Stomach (tissue), 9 donors: ENCODE data around the gene RPL28. TPM values are rescaled to one million over a fixed set of nuclear protein-coding genes. Genes with fewer than 3 reads are reported as not detected.
A peak's percentile ranks its signal among the peaks of the same experiment; 100 is the strongest.

Source experiments
- DNase-seq, 2 donors: peaks; one replicate each; pipeline versions ENCODE4 v3.0.0 to v3.0.0-alpha.2; 2013 to 2019
- H3K27ac ChIP-seq, 5 donors: fragments of 200-600 bp in 4 of 5; sonication (generic) in 4 of 5; one replicate each; pipeline ENCODE4 v1.5.1; 2013 to 2019; ENCODE audit warnings: mild to moderate bottlenecking in 1 of 5, moderate library complexity in 1 of 5
- H3K27me3 ChIP-seq, 3 donors: fragments of 200-600 bp; sonication (generic); one replicate each; pipeline ENCODE4 v1.5.1; 2017 to 2019; ENCODE audit warnings: mixed run types in 1 of 3
- H3K36me3 ChIP-seq, 4 donors: fragments of 200-600 bp; sonication (generic); 1 replicate in 3 of 4; 2 replicates in 1 of 4; pipeline ENCODE4 v1.5.1; 2016 to 2019
- H3K4me1 ChIP-seq, 4 donors: fragments of 200-600 bp; sonication (generic); one replicate each; pipeline ENCODE4 v1.5.1; 2016 to 2019
- H3K4me3 ChIP-seq, 4 donors: fragments of 200-600 bp; sonication (generic) in 3 of 4; one replicate each; pipeline ENCODE4 v1.5.1; 2016 to 2019; ENCODE audit warnings: mild to moderate bottlenecking in 1 of 4
- H3K9me3 ChIP-seq, 4 donors: fragments of 200-600 bp; sonication (generic); one replicate each; pipeline ENCODE4 v1.5.1; 2016 to 2019
- EP300 ChIP-seq: sonication (generic); formaldehyde crosslinking; IDR thresholded peaks from one replicate; pipeline ENCODE4 v1.6.1; 2017; ENCODE audit warnings: antibody characterized with exemption
- POLR2A ChIP-seq, 4 donors: fragments of 450-650 bp; IDR thresholded peaks; one replicate each; pipeline ENCODE4 v1.6.1; 2016; ENCODE audit warnings: antibody characterized with exemption in 4 of 4, control low read depth in 2 of 4, mild to moderate bottlenecking in 1 of 4, moderate library complexity in 1 of 4
- POLR2AphosphoS5 ChIP-seq, 3 donors: sonication (generic); formaldehyde crosslinking; IDR thresholded peaks; one replicate each; pipeline ENCODE4 v1.6.1; 2016; ENCODE audit warnings: antibody characterized with exemption in 3 of 3
- WGBS, 5 donors: extraction: QIAGEN DNeasy Blood & Tissue Kit in 3 of 5; methylation state at CpG; one replicate each; pipeline versions ENCODE4 v1.1.5 to v1.1.7; 2013 to 2018; 5-methylcytosine and 5-hydroxymethylcytosine counted together
- intact Hi-C: fragments of 100-400 bp; cut with DNase I; formaldehyde crosslinking; loops from one replicate; pipeline ENCODE4 v1.15.1; 2023; ENCODE audit warnings: low total_unique reads
- polyA plus RNA-seq, 3 donors: library from polyadenylated mRNA; stranded (reverse); fragments of 200-250 nt; gene quantifications; one replicate each; pipeline ENCODE4 v1.2.3, GENCODE V29; 2013
- total RNA-seq, 5 donors: library from RNA; depleted of rRNA; stranded (reverse); fragments of >200 nt; gene quantifications; one replicate each; pipeline versions ENCODE4 v1.1.0 to v1.2.3, GENCODE V29; 2014 to 2016
- TF ChIP-seq, protein P1 (sequence below), 7 experiments: fragments of 450-650 bp in 4 of 7; fragments of 200-600 bp in 3 of 7; sonication (generic) in 3 of 7; IDR thresholded peaks; one replicate each; pipeline ENCODE4 v1.5.1; 2016 to 2019; ENCODE audit warnings: antibody characterized with exemption in 7 of 7, control low read depth in 2 of 7, mild to moderate bottlenecking in 1 of 7
- donor health status: healthy with polysubstance abuse.
- donor health status: Bipolar disorder and iron deficiency.
- donor health status: healthy.

RPL28 gene
- total and polyA plus RNA-seq, 8 donors = 47.5 to 2,388 (median 624) TPM

DNA sequence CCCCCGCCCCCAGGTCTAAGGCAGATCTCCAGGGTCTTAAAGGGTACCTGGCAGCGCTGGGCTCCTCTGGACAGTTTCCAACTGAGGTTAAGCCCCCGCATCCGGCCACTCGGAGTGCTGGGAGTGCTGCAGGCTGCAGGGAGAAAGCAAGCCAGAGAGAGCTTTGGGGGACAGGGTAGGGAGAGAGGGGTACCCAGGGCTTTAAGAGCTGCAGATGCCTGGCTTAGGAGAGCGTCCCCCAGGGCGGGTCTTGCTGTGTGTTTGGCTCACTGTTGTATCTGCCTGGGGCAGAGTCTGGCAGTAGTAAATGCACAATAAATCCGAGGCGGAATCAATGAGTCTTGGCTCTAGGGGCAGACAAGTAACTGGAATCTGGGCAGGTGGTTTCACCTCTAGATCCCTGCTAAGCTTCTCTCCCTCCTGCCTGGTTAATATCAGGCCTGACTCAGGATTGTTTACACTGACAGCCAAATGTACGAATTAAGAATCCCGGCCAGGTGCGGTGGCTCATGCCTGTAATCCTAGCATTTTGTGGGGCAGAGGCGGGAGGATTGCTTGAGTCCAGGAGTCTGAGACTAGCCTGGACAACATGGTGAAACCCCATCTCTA is 30.4 kb upstream of the RPL28 start:
- WGBS, 5 donors = 23 to 31% (median 27%) methylated on average over 12 to 13 of the region's 13 CpGs

DNA sequence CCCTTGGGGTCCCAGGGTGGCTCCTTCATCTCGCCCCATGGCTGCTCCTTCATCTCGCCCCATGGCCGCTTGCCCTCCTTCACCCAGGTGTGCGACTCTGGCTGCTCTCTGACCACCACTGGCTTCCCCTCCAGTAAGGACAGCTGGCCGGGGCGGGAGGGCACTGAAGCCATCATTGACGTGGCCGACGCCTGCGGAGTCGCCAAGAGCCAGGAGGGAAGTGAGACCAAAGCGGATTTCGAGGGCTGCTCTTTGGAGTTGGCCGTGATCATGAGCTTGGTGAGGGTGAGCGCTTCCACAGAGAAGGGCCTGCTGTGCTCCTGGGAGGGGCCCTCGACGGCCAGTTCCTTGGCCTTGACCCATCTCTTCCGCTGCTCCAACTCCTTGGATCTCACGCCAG is 27.2 kb upstream of the RPL28 start:
- DNase-seq = no peak
- no peak overlapping the region for H3K4me3 ChIP-seq
- intact Hi-C loops = no loop called here
- no peaks in the 10 kb centered on the region for H3K9me3 ChIP-seq
- WGBS, 5 donors = 87 to 91% (median 90%) methylated on average over 13 to 19 of the region's 19 CpGs
- H3K36me3 ChIP-seq = no peaks in the 10 kb centered on the region
- peaks cover 14 to 16% (median 15%) of the 10 kb centered on the region in 4 donors for H3K4me1 ChIP-seq
- peaks cover 12 to 63% (median 22%) of the 10 kb centered on the region in 3 donors for H3K27me3 ChIP-seq
- no peak overlapping the region for H3K27ac ChIP-seq
- TF ChIP-seq, protein P1, sequence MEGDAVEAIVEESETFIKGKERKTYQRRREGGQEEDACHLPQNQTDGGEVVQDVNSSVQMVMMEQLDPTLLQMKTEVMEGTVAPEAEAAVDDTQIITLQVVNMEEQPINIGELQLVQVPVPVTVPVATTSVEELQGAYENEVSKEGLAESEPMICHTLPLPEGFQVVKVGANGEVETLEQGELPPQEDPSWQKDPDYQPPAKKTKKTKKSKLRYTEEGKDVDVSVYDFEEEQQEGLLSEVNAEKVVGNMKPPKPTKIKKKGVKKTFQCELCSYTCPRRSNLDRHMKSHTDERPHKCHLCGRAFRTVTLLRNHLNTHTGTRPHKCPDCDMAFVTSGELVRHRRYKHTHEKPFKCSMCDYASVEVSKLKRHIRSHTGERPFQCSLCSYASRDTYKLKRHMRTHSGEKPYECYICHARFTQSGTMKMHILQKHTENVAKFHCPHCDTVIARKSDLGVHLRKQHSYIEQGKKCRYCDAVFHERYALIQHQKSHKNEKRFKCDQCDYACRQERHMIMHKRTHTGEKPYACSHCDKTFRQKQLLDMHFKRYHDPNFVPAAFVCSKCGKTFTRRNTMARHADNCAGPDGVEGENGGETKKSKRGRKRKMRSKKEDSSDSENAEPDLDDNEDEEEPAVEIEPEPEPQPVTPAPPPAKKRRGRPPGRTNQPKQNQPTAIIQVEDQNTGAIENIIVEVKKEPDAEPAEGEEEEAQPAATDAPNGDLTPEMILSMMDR (IDR thresholded peaks at IDR 0.05) = no peak
- no peak for TF ChIP-seq POLR2AphosphoS5 (IDR thresholded peaks at IDR 0.05)
- no peak for TF ChIP-seq POLR2A (IDR thresholded peaks at IDR 0.05)
- TF ChIP-seq EP300 = no peak

More for the DNA sequence above, 30.4 kb upstream of the RPL28 start:
- H3K4me1 ChIP-seq = peaks cover 18 to 24% (median 22%) of the 10 kb centered on the region in 4 donors
- DNase-seq = peak in 1 of 2 donors; percentile 60
- H3K4me3 ChIP-seq = no peak overlapping the region
- no peak overlapping the region for H3K27ac ChIP-seq
- H3K27me3 ChIP-seq = peaks cover 27 to 73% (median 42%) of the 10 kb centered on the region in 3 donors
- H3K36me3 ChIP-seq = no peaks in the 10 kb centered on the region
- intact Hi-C loops = no loop called here
- no peaks in the 10 kb centered on the region for H3K9me3 ChIP-seq
- TF ChIP-seq POLR2AphosphoS5 (IDR thresholded peaks at IDR 0.05) (no peak), EP300 (no peak), POLR2A (IDR thresholded peaks at IDR 0.05) (no peak)
- TF ChIP-seq, protein P1 (IDR thresholded peaks at IDR 0.05) = no peak

DNA sequence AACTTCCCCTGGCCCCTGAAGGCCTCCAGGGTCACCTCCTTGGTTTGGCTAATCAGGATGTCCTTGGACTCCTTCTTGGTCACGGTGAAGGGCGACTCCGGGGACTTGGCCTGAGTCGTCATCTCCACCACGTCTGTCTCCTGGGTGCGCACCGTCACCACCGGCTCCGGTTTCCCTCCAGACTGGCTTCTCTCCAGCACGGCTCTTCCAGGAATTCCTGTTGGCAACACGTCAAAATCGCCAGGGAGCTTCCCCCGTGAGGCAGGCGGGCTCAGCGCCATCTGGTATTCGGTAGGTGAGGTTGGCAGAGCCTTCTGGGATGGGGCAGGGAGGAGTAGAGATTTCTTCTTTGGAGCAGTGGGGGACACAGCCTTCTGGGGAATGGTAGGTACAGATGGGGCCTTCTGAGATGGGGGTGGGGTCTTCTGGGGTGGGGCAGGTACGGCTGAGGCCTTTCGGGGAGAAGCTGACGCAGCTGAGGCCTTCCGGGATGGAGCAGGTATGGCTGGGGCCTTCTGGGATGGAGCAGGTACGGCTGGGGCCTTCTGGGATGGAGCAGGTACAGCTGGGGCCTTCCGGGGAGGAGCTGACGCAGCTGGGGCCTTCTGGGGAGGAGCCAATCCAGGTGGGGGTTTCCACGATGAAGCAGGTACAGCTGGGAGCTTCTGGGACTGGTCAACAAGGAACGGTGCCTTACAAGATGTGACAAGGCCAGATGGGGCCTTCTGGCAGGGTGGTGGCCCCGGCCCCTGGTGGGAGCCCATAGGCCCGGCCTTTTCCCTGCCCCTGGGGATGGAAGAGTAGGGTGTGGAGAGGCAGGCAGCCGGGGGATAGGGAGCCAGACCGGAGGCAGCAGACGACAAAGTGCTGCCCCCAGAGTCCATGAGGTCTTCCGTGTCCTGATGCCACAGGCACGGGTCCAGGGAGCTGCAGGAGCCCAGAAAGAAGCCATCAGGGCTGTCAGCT is 26.5 kb upstream of the RPL28 start:
- no peak for TF ChIP-seq POLR2AphosphoS5 (IDR thresholded peaks at IDR 0.05)
- TF ChIP-seq EP300 = no peak
- TF ChIP-seq, protein P1 (IDR thresholded peaks at IDR 0.05) = no peak
- no peak for TF ChIP-seq POLR2A (IDR thresholded peaks at IDR 0.05)
- no peaks in the 10 kb centered on the region for H3K36me3 ChIP-seq
- WGBS, 5 donors = 70 to 77% (median 72%) methylated on average over 29 to 32 of the region's 32 CpGs
- H3K27me3 ChIP-seq = peaks cover 5 to 56% (median 14%) of the 10 kb centered on the region in 3 donors
- H3K4me1 ChIP-seq = peaks cover 7 to 9% (median 8%) of the 10 kb centered on the region in 4 donors
- no peaks in the 10 kb centered on the region for H3K9me3 ChIP-seq
- H3K27ac ChIP-seq = no peak overlapping the region
- no peak for DNase-seq
- intact Hi-C loops = no loop called here
- no peak overlapping the region for H3K4me3 ChIP-seq

DNA sequence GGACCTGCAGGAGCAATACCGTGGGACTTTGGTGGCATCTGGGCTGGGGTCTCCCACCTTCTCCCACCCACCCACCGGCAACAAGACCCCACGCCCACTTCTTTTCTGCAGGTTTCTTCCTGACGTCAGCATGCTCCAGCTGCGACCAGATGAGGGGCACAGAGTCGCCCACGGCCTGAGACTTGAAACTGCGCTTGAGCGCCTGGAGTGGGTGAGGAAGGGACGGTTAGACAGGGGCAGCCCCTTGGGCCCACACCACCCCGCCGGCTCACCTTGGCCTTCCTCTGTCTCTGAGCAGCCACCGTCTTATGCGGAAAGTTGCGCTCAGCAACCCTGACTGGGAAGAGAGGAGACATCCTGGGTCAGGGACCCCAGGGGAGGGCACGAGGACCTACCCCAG is 24.8 kb upstream of the RPL28 start:
- intact Hi-C loops = no loop called here
- WGBS, 5 donors = 88 to 93% (median 90%) methylated on average over 14 to 16 of the region's 16 CpGs
- no peak for DNase-seq

More for the DNA sequence above, 24.8 kb upstream of the RPL28 start:
- Histone ChIP-seq H3K9me3 (no peaks in the 10 kb centered on the region), H3K36me3 (no peaks in the 10 kb centered on the region), H3K27me3 (peaks cover 0 to 52% (median 7%) of the 10 kb centered on the region in 3 donors), H3K27ac (no peak overlapping the region), H3K4me3 (no peak overlapping the region), H3K4me1 (no peaks in the 10 kb centered on the region)
- no peak for TF ChIP-seq POLR2A (IDR thresholded peaks at IDR 0.05)
- no peak for TF ChIP-seq POLR2AphosphoS5 (IDR thresholded peaks at IDR 0.05)
